ENCODE data around the gene INPP5J. TPM values are rescaled to one million over a fixed set of nuclear protein-coding genes. Genes with fewer than 3 reads are reported as not detected.

The INPP5J gene
- polyA plus RNA-seq, 1 donor from 2014 or later: 3.7 TPM

DNA sequence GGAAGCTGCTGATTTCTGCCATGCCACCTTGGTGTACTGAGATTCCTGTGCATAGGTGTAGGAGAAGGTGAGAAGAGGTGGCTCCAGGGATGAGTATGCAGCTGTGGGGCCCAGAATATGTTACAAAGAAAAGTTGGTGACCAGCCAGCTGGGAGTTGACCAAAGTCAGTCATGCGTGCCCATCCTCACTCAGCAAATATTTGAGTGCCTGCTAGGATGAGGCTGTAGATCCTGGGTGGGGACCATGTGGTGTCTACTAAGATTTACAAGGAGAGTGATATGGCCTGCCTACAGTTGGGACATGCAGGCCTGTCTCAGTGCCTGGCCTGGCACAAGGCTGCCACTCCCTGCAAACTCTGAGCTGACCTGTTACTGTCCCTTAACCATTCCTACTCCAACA, 56.6 kb downstream of the INPP5J start:
- H3K27ac ChIP-seq (ENCODE audit: low read length): no peak overlapping the region
- H3F3A ChIP-seq (ENCODE audit: insufficient read depth, low read length, poor library complexity, severe bottlenecking): no peaks in the 10 kb centered on the region
- no peaks in the 10 kb centered on the region for H3K79me2 ChIP-seq (replicated peaks; ENCODE audit: insufficient read depth, low read length)
- no peak overlapping the region for H3K9ac ChIP-seq (ENCODE audit: low read length)
- H3K9me2 ChIP-seq (ENCODE audit: insufficient read depth, low read length): no peaks in the 10 kb centered on the region
- no peaks in the 10 kb centered on the region for H3K9me3 ChIP-seq (ENCODE audit: low read length)
- no peaks in the 10 kb centered on the region for H3K27me3 ChIP-seq (ENCODE audit: insufficient read depth, low read depth, low read length)
- TF ChIP-seq, protein P1, sequence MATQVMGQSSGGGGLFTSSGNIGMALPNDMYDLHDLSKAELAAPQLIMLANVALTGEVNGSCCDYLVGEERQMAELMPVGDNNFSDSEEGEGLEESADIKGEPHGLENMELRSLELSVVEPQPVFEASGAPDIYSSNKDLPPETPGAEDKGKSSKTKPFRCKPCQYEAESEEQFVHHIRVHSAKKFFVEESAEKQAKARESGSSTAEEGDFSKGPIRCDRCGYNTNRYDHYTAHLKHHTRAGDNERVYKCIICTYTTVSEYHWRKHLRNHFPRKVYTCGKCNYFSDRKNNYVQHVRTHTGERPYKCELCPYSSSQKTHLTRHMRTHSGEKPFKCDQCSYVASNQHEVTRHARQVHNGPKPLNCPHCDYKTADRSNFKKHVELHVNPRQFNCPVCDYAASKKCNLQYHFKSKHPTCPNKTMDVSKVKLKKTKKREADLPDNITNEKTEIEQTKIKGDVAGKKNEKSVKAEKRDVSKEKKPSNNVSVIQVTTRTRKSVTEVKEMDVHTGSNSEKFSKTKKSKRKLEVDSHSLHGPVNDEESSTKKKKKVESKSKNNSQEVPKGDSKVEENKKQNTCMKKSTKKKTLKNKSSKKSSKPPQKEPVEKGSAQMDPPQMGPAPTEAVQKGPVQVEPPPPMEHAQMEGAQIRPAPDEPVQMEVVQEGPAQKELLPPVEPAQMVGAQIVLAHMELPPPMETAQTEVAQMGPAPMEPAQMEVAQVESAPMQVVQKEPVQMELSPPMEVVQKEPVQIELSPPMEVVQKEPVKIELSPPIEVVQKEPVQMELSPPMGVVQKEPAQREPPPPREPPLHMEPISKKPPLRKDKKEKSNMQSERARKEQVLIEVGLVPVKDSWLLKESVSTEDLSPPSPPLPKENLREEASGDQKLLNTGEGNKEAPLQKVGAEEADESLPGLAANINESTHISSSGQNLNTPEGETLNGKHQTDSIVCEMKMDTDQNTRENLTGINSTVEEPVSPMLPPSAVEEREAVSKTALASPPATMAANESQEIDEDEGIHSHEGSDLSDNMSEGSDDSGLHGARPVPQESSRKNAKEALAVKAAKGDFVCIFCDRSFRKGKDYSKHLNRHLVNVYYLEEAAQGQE (IDR thresholded peaks at IDR 0.05; ENCODE audit: borderline replicate concordance): no peak
- TF ChIP-seq SMC3 (conservative IDR thresholded peaks at IDR 0.05; ENCODE audit: poor library complexity) (no peak), MXI1 (conservative IDR thresholded peaks at IDR 0.05; ENCODE audit: poor library complexity, severe bottlenecking) (no peak), EZH2 (IDR thresholded peaks at IDR 0.05; ENCODE audit: borderline replicate concordance, insufficient read depth, low read length, poor library complexity, severe bottlenecking) (no peak), RAD21 (conservative IDR thresholded peaks at IDR 0.05) (no peak), POLR2AphosphoS5 (IDR thresholded peaks at IDR 0.05) (no peak), TAF1 (IDR thresholded peaks at IDR 0.05; ENCODE audit: low read depth) (no peak), EP300 (conservative IDR thresholded peaks at IDR 0.05; ENCODE audit: poor library complexity, severe bottlenecking) (no peak)
- TF ChIP-seq, protein P2, sequence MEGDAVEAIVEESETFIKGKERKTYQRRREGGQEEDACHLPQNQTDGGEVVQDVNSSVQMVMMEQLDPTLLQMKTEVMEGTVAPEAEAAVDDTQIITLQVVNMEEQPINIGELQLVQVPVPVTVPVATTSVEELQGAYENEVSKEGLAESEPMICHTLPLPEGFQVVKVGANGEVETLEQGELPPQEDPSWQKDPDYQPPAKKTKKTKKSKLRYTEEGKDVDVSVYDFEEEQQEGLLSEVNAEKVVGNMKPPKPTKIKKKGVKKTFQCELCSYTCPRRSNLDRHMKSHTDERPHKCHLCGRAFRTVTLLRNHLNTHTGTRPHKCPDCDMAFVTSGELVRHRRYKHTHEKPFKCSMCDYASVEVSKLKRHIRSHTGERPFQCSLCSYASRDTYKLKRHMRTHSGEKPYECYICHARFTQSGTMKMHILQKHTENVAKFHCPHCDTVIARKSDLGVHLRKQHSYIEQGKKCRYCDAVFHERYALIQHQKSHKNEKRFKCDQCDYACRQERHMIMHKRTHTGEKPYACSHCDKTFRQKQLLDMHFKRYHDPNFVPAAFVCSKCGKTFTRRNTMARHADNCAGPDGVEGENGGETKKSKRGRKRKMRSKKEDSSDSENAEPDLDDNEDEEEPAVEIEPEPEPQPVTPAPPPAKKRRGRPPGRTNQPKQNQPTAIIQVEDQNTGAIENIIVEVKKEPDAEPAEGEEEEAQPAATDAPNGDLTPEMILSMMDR (IDR thresholded peaks at IDR 0.05; ENCODE audit: poor library complexity, severe bottlenecking): no peak
- no peaks in the 10 kb centered on the region for H3K36me3 ChIP-seq (ENCODE audit: insufficient read depth, low read length)
- no peak overlapping the region for H2AFZ ChIP-seq (ENCODE audit: low read depth, low read length)
- no peaks in the 10 kb centered on the region for H4K20me1 ChIP-seq (ENCODE audit: insufficient read depth)
- no peak overlapping the region for H3K4me3 ChIP-seq (ENCODE audit: low read length)
- H3K4me2 ChIP-seq (ENCODE audit: low read length): no peak overlapping the region

DNA sequence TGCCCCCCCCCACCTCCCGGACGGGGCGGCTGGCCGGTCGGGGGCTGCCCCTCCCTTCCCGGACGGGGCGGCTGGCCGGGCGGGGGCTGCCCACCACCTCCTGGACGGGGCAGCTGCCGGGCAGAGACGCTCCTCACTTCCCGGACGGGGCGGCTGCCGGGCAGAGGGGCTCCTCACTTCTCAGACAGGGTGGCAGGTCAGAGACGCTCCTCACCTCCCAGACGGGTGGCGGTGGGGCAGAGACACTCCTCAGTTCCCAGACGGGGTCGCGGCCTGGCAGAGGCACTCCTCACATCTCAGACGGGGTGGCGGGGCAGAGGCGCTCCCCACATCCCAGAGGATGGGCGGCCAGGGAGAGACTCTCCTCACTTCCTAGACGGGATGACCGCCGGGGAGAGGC, 61.2 kb downstream of the INPP5J start:
- no peaks in the 10 kb centered on the region for H3K79me2 ChIP-seq (replicated peaks; ENCODE audit: insufficient read depth, low read length)
- H3K9me3 ChIP-seq (ENCODE audit: low read length): no peaks in the 10 kb centered on the region
- TF ChIP-seq SMC3 (conservative IDR thresholded peaks at IDR 0.05; ENCODE audit: poor library complexity) (no peak), RAD21 (conservative IDR thresholded peaks at IDR 0.05) (no peak), EZH2 (IDR thresholded peaks at IDR 0.05; ENCODE audit: borderline replicate concordance, insufficient read depth, low read length, poor library complexity, severe bottlenecking) (no peak), MXI1 (conservative IDR thresholded peaks at IDR 0.05; ENCODE audit: poor library complexity, severe bottlenecking) (no peak), TAF1 (IDR thresholded peaks at IDR 0.05; ENCODE audit: low read depth) (no peak), POLR2AphosphoS5 (IDR thresholded peaks at IDR 0.05) (no peak), EP300 (conservative IDR thresholded peaks at IDR 0.05; ENCODE audit: poor library complexity, severe bottlenecking) (no peak)
- TF ChIP-seq, protein P2 (IDR thresholded peaks at IDR 0.05; ENCODE audit: poor library complexity, severe bottlenecking): no peak
- TF ChIP-seq, protein P1 (IDR thresholded peaks at IDR 0.05; ENCODE audit: borderline replicate concordance): no peak
- H3K27me3 ChIP-seq (ENCODE audit: insufficient read depth, low read depth, low read length): no peaks in the 10 kb centered on the region
- no peak overlapping the region for H3K27ac ChIP-seq (ENCODE audit: low read length)
- no peaks in the 10 kb centered on the region for H3K36me3 ChIP-seq (ENCODE audit: insufficient read depth, low read length)
- H3K4me2 ChIP-seq (ENCODE audit: low read length): no peak overlapping the region
- H3F3A ChIP-seq (ENCODE audit: insufficient read depth, low read length, poor library complexity, severe bottlenecking): no peaks in the 10 kb centered on the region
- H4K20me1 ChIP-seq (ENCODE audit: insufficient read depth): no peaks in the 10 kb centered on the region
- no peak overlapping the region for H2AFZ ChIP-seq (ENCODE audit: low read depth, low read length)
- no peaks in the 10 kb centered on the region for H3K9me2 ChIP-seq (ENCODE audit: insufficient read depth, low read length)
- H3K4me3 ChIP-seq (ENCODE audit: low read length): no peak overlapping the region
- H3K9ac ChIP-seq (ENCODE audit: low read length): no peak overlapping the region
